UCSD-AML1 (cell line): Measurements from ENCODE around the gene ZNF274.
A peak's percentile ranks its signal among the peaks of the same experiment; 100 is the strongest.
"Not testable (repeated sequence)": the region's sequence is repeated elsewhere in the genome, so short reads cannot be mapped to it uniquely, and the experiment has no call there.

Experiments used
- DNase-seq: peaks from one replicate; lab custom pipeline; 2025; ENCODE audit not compliant: unreplicated experiment; lab: John Stamatoyannopoulos, UW

Gene ZNF274

DNA sequence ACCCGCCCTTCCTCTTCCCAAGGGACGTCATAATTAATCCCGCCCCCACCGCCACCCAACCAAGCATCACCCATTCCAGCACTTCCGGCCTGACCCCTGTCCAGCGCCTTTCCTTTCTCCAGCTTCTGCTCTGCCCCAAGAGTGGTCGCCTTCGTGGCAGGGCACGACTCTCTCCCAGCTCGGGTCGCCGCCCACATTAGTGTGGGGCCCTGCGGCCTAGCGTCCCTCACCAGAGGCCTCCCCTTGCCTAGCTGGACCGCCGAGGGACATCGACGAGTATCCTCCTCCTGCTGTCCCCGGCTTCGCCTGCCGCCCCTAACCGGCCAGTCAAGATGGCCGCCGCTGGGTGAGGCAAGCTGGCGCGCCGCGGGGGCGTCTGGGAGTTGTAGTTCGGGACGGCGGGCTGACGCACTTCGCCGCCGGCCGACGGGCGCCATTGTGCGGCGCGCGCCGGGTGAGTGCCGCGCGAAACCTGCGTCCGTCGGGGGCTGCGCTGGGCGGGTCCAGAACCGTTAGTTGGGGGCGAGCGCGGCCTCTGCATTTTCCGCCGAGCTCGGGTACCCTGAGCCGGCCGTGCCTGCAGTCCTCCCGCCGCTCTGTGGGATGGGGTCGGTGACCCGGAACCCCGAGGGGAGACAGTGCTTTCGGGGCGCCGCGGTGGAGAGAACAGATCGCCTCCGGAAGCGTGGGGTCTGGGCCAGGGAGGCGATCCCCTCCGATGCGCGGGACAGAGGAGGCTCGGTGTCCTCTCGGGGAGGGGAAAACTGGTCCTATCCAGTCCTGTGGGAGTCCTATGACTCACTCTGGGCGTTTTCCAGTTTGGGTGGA is at the start of gene ZNF274:
ZNF274 (plus strand) TSS at position 73 of the 828 bp plus-strand sequence. CDS start 905 bp downstream, outside the sequence.
- peak; percentile 92 for DNase-seq

DNA sequence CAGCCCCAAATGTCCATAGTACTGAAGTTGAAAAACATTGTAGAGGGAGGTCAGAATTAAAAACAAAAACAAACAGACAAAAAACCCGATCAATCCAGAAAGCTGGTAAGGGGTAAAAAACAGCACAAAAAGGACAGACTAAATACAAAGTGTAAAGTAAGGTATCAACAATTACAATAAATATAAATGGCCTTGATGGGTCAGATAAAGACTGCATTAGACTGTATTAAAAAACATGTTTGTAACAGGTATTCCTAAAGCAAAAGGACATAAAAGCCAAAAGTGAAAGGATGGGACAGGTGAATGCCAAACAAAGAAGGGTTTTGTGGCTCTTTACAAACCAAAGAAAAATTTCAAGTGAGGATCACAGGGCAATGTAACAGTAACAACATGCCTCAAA is 48.6 kb upstream of the ZNF274 start:
- no peak for DNase-seq

GRCh38 chr19:58145849-58146248 is 37.0 kb upstream of the ZNF274 start:
- DNase-seq = no peak

- DNase-seq = not testable (repeated sequence)
These were observed 35.4 kb upstream of the ZNF274 start for GRCh38 chr19:58147475-58147874.

DNA sequence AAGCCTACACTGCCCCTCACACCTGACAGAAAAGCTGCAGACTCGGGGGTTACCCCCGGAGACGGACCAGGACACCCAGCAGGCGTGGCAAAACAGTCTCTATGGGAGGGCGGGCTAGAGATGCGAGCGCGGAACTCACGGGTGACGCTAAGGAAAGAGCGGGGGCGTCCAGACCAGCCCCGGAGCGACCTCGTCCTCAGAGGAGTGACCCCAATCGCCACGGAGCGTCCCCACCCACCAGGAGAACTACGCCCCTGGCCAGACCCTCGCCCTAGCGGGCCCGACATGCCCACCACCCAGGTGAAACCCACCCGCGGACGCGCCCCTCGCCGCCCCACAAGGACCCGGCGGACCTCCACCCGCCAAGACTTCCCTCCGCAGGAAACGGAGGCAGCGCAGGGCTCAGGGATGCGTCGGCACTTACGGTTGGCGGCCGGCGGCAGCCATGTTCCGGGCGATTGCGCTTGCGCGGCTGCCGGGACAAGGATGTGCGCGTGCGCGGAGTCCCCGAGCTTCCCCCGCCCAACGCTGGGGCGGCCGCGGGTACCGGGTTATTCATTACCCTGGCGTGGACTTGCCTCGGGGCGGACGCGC is 32.4 kb upstream of the ZNF274 start, which contains the start of gene ZNF329:
ZNF329 (minus strand) TSS at position 462 of the 594 bp plus-strand sequence. CDS start 21,286 bp downstream, outside the sequence.
- DNase-seq = peak; percentile 87

DNA sequence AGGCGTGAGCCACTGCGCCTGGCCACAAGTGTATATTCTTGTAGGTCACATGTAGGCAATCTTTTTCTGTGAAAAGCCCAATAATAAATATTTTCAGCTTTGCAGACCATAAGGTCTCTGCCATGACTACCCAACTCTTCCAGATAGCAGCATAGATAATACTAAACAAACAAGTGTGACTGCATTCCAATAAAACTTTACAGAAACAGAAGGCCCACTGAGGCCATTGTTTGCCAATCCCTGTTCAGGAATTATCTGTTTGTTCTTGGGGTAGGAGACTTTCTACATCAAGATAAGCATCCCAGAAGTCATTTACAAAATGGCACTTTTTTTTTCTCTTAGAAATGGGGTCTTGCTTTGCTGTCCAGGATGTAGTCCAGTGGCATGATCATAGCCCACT is 29.5 kb upstream of the ZNF274 start:
- DNase-seq = no peak

DNA sequence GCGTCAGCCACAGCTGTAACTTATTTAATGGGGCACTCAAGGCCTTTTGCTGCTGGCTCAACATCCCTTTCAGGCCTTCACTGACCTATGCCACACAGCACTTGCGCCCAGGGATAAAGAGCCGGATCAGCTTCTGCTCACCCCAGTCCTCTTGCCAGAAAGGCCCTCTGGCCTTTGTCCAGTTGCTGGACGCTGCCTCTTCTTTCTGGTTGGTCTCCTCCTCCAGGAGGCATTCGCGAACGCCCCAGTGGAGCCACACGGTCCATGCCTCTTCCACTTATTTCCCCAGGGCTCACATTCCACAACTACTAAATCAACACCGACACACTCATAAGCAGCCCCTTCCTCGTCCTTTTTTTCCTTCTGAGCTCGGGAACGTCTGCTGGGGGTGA is 28.6 kb upstream of the ZNF274 start:
- DNase-seq = peak; percentile 16

DNA sequence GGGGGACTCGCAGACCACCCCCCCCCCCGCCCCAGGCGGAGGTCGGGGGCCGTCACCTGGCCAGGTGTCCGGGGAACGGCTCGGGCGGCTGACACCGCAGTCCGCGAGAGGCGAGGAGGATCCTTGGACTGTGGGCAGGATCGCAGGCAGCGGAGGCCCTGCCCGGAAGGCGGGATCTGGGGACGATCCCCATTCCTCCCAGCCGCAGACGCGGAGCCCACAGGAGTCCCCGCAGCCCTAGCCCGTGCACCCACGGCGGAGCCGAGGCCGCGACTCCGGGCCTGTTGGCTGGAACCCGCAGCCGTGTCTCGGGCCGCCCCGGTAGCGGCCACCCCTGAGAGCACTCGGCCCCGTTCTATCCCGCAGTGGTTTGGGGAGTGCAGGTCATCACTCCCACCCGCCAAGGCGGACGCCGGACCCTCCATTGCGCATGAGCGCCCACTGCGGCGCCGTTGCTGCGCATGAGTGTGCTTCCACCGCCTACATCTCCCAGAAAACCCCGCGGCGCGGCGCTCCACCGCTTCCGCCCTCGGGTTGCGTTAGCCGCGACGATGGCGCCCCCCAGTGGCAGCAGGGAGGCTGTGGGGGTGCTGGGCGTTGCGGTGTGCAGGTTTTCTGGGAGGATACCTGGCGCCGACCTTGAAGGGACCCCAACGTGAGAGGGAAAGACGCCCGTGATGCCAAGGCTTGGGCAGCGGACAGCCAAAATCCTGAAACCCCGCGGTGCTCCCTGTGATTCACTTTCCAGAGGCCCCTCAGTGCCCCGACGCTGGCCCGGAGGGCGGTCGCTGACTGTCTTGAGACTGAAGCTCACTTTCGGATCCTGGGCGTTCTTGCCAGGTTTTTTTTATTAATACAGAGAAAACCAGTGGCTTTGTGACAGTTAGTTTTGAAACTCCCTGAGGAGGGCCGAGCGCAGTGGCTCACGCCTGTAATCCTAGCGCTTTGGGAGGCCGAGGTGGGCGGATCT is 27.9 kb upstream of the ZNF274 start:
- DNase-seq = peak; percentile 95

DNA sequence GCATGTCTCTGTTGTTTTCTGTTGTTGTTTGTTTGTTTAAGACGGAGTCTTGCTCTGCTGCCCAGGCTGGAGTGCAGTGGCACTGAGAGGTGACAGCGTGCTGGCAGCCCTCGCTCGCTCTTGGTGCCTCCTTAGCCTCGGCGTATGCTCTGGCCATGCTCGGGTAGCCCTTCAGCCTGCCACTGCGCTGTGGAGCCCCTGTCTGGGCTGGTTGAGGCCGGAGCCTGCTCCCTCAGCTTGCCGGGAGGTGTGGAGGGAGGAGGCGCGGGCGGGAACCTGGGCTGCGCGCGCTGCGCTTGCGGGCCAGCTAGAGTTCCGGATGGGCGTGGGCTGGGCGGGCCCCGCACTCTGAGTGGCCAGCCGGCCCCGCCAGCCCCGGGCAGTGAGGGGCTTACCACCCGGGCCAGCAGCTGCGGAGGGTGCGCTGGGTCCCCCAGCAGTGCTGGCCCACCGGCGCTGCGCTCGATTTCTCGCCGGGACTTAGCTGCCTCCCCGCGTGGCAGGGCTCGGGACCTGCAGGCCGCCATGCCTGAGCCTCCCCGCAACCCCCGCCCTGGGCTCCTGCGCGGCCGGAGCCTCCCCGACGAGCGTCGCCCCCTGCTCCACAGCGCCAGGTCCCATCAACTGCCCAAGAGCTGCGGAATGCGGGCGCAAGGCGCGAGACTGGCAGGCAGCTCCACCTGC is 25.7 kb upstream of the ZNF274 start:
- no peak for DNase-seq

- DNase-seq = no peak
These were observed 16.6 kb upstream of the ZNF274 start for GRCh38 chr19:58166268-58166667.

GRCh38 chr19:58166708-58167280 is 16.1 kb upstream of the ZNF274 start:
- no peak for DNase-seq

GRCh38 chr19:58170860-58171259 is 12.0 kb upstream of the ZNF274 start:
- DNase-seq = no peak

DNA sequence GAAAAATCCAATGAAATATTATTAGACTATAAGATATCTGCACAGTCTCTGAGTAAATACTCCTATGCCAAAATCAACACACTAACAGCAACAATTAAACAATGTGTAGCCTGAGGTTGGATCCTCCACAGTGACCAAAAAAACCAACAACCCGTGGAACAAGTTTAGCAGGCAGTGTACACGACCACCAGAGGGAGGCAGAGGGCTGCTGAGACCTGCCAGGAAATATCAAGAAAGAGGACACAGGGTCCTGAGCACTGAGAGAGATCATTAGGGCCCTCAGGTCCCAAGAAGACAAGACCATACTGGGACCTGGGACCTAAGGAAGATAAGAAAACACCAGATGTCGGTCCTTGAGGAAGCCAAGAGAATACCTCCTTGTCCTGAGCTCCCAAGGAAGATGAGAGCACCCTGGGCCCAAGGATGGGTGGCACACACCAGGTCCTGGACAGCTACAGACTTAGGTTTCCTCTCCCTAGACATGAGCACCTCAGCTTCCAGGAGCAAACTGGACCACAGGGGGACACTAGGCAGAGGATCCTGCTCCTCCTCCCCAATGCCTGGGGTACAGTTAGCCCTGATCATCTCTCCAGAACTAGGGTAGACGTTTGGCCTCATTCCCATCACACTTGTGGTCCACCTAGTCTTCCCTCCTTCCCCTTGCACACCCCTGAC is 822 bp upstream of the ZNF274 start:
- DNase-seq = peak; percentile 52

GRCh38 chr19:58182577-58182988 is 278 bp upstream of the ZNF274 start:
- DNase-seq = peak; percentile 94

DNA sequence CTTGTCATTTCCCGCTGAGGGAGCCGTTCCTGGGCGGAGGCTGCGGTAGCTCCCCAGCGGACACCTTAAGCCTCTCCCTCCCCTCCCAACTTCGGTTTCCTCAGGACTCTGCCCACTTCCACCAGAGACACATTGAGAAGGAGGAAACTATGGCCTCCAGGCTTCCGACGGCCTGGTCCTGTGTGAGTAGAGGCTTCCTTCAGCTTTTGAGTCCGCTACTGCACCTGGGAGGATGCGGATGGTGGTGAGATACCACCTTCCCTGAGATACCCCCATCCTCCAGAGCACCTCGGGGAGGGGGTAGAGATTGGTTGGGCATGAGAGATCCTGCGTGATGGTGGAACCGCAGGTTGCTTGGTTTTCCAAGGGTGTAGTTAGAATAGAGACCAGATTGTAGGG is 955 bp downstream of the ZNF274 start:
- no peak for DNase-seq

- DNase-seq = no peak
These were observed 14.2 kb downstream of the ZNF274 start for GRCh38 chr19:58196901-58197616.

DNA sequence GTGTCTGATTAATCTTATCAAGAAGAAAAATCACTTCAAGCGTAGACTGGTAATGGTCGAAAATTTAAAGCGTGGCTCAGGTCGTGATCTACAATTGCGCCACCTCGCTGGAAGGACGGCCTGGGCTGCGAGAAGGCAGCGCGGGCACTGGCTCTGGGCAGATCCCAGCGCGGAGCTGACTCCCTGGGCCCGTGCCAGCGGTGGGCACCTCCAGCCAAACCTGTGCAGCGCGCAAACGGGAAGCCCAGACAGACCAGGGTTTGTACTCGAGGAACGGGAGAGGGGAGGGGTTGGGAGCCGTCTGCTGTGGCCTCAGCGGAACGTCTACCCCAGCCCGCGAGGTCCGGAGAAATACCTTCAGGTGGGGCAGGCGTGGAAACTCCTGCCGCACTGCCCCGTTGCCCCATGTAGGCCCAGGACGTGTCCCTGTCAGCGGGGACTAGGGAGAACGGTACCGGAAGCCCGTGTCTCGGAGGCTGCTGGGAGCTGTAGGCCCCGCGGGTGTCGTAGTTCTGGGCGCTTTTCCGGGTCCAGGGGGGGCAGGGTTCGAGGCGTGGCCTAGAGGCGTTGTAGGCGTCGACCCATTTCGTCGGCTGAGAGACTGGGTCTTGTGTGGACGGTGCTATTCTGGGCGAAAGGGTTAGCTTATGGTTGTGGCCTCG is 21.1 kb downstream of the ZNF274 start:
- DNase-seq = no peak

GRCh38 chr19:58204566-58204965 is 21.7 kb downstream of the ZNF274 start:
- no peak for DNase-seq

DNA sequence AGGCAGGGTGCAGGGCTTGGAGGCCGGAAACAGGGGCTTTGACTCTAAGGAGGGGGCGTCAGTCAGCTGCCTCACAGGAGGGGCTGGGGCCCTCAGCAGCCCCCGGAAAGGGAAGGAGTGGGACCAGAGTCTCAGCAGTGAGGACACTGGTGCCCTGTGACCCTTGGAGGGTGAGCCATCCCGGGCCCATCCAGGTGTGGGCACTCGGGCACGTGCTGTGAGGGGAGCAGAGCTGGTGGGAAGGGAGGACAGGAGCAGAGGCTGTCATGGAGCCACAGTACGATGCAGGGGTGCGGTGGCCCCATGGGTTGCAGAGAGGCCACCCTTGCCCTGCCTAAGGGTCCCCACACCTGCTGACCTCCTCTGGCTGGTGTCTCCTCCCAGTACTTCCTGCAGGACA is 26.7 kb downstream of the ZNF274 start:
- no peak for DNase-seq
